ENCODE data around the gene FRAS1.

Gene FRAS1

GRCh38 chr4:78291277-78291676, 234.2 kb downstream of the FRAS1 start:
- Histone ChIP-seq H3K27me3 (no peaks in the 10 kb centered on the region), H3K36me3 (peaks cover 5% of the 10 kb centered on the region; the same call in 1 of the 2 replicates)
- TF ChIP-seq, protein P1, sequence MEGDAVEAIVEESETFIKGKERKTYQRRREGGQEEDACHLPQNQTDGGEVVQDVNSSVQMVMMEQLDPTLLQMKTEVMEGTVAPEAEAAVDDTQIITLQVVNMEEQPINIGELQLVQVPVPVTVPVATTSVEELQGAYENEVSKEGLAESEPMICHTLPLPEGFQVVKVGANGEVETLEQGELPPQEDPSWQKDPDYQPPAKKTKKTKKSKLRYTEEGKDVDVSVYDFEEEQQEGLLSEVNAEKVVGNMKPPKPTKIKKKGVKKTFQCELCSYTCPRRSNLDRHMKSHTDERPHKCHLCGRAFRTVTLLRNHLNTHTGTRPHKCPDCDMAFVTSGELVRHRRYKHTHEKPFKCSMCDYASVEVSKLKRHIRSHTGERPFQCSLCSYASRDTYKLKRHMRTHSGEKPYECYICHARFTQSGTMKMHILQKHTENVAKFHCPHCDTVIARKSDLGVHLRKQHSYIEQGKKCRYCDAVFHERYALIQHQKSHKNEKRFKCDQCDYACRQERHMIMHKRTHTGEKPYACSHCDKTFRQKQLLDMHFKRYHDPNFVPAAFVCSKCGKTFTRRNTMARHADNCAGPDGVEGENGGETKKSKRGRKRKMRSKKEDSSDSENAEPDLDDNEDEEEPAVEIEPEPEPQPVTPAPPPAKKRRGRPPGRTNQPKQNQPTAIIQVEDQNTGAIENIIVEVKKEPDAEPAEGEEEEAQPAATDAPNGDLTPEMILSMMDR (IDR thresholded peaks at IDR 0.05; ENCODE audit: low read depth, low read length), result no peak

GRCh38 chr4:78292341-78292740, 235.2 kb downstream of the FRAS1 start:
- Histone ChIP-seq H3K4me3 (ENCODE audit: low read depth, low read length) (no peak overlapping the region), H3K36me3 (peaks cover under 1% of the 10 kb centered on the region; the same call in 1 of the 2 replicates), H3K4me1 (peaks cover 4% of the 10 kb centered on the region; the same call in 1 of the 2 replicates), H3K27me3 (no peaks in the 10 kb centered on the region), H3K9me3 (no peaks in the 10 kb centered on the region)
- TF ChIP-seq, protein P1 (IDR thresholded peaks at IDR 0.05; ENCODE audit: low read depth, low read length), result no peak
- DNase-seq, result no peak

More at GRCh38 chr4:78291277-78291676, 234.2 kb downstream of the FRAS1 start:
- Histone ChIP-seq H3K4me3 (ENCODE audit: low read depth, low read length) (no peak overlapping the region), H3K9me3 (no peaks in the 10 kb centered on the region), H3K4me1 (no peaks in the 10 kb centered on the region)
- no peak for DNase-seq

DNA sequence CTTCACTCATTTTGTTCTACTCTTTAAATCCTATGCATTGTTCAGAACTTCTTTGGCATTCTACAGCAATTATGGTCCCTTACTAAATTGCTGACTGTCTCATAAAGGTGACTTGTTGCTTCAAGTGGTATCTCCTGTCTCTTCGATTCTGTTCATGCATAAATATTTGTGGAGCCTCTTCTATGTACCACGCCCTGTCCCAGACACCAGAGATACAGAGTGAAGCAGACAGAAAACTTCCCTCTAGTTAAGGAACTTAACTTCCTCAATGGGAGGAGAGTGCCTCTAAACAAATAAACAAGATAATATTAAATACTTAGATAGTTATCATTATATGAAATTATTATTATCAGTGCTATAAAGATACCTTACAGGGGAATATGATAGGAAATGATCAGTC, 235.7 kb downstream of the FRAS1 start:
- Histone ChIP-seq H3K9me3 (no peaks in the 10 kb centered on the region), H3K4me3 (ENCODE audit: low read depth, low read length) (no peak overlapping the region), H3K27me3 (no peaks in the 10 kb centered on the region), H3K4me1 (peaks cover 4% of the 10 kb centered on the region; the same call in 1 of the 2 replicates), H3K36me3 (no peaks in the 10 kb centered on the region)
- TF ChIP-seq, protein P1 (IDR thresholded peaks at IDR 0.05; ENCODE audit: low read depth, low read length), result no peak
- no peak for DNase-seq

GRCh38 chr4:78293348-78293747, 236.2 kb downstream of the FRAS1 start:
- Histone ChIP-seq H3K27me3 (no peaks in the 10 kb centered on the region), H3K4me1 (peaks cover 4% of the 10 kb centered on the region; the same call in 1 of the 2 replicates), H3K36me3 (no peaks in the 10 kb centered on the region), H3K9me3 (no peaks in the 10 kb centered on the region), H3K4me3 (ENCODE audit: low read depth, low read length) (no peak overlapping the region)
- TF ChIP-seq, protein P1 (IDR thresholded peaks at IDR 0.05; ENCODE audit: low read depth, low read length), result no peak
- DNase-seq, result no peak

DNA sequence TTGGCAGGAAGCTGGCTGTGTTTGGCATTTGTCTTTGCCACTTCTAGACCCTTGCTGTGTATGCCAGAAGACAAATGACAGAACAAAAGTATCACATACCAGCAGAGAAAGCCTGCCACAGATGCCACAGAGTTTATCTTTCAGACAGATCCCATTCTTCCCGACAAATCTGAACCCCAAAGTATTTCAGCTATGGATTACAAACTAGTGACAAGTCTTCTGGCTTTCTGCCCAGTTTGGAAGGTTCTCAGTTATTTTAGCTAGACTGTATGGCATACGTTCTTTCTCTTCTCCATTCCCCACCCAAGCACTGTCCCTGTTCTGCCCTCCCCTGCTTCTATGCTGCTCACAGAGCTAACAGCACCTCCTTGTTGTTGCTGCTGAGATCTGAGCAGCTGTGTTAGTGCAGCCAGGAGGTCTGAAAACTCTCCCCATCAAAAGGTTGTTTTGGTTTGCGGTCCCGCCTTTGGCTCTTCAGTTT, 236.7 kb downstream of the FRAS1 start:
- Histone ChIP-seq H3K4me3 (ENCODE audit: low read depth, low read length) (no peak overlapping the region), H3K27me3 (no peaks in the 10 kb centered on the region), H3K36me3 (no peaks in the 10 kb centered on the region), H3K9me3 (no peaks in the 10 kb centered on the region), H3K4me1 (peaks cover 4% of the 10 kb centered on the region)
- DNase-seq, result no peak
- TF ChIP-seq, protein P1 (IDR thresholded peaks at IDR 0.05; ENCODE audit: low read depth, low read length), result no peak

GRCh38 chr4:78296261-78296660, 239.1 kb downstream of the FRAS1 start:
- H3K36me3 ChIP-seq, result no peaks in the 10 kb centered on the region
- no peak for DNase-seq
- peaks cover 4% of the 10 kb centered on the region for H3K4me1 ChIP-seq
- no peaks in the 10 kb centered on the region; the same call in none of the 2 replicates for H3K9me3 ChIP-seq
- TF ChIP-seq, protein P1 (IDR thresholded peaks at IDR 0.05; ENCODE audit: low read depth, low read length), result no peak
- no peak overlapping the region for H3K4me3 ChIP-seq (ENCODE audit: low read depth, low read length)
- no peaks in the 10 kb centered on the region for H3K27me3 ChIP-seq

Measured in BE2C (cell line).